HK-2 (cell line): ENCODE results near the gene SV2C.
"Not testable (repeated sequence)": the region's sequence is repeated elsewhere in the genome, so short reads cannot be mapped to it uniquely, and the experiment has no call there.

Experiments
- DNase-seq: peaks from one replicate; pipeline ENCODE4 v3.0.0-alpha.2; 2018; ENCODE audit not compliant: unreplicated experiment

SV2C gene

DNA sequence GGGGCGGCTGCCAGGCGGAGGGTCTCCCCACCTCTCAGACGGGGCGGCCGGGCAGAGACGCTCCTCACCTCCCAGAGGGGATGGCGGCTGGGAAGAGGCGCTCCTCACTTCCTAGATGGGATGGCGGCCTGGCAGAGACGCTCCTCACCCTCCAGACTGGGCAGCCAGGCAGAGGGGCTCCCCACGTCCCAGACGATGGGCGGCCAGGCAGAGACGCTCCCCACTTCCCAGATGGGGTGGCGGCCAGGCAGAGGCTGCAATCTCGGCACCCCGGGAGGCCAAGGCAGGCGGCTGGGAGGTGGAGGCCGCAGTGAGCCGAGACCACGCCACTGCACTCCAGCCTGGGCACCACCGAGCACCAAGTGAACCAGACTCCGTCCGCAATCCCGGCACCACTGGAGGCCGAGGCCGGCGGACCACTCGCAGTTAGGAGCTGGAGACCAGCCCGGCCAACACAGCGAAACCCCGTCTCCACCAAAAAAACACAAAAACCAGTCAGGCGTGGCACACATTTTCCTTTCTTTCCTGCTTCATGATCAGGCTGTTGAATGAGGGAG, 253.1 kb downstream of the SV2C start:
- not testable (repeated sequence) for DNase-seq

DNA sequence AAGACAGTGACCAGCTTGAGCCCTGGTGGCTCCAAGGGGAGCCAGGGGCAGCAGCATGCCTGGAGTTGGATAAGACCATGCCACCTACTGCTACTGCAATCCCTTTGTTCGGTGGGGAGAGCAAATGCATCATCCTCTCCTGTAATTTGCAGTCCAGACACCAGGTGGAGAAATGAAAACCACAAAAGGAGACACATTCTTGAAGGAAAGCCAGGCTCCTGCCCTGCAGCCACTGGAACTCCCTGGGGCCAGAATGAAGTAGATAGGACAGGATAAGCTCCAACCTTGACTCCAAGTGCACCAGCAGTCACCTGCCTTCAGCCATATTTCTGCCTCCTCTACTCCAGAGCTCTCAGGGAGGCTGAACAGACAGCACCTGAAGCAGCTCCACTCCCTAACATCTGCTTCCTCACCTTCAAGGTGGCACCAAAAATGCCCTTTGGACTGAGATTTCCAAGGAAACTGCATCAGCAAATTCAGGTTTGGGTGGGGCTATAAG, 254.8 kb downstream of the SV2C start:
- peak; percentile 7 for DNase-seq

DNA sequence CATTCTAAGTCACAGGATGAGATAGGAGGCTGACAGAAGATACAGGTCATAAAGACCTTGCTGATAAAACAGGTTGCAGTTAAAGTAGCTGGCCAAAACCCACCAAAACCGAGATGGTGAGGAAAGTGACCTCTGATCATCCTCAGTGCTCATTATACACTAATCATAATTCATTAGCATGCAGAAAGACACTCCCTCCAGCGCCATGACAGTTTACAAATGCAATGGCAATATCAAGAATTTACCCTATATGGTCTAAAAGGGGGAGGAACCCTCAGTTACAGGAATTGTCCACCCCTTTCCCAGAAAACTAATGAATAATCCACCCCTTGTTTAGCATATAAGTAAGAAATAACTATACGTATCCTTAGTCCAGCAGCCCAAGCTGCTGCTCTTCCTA, 256.7 kb downstream of the SV2C start:
- no peak for DNase-seq

DNA sequence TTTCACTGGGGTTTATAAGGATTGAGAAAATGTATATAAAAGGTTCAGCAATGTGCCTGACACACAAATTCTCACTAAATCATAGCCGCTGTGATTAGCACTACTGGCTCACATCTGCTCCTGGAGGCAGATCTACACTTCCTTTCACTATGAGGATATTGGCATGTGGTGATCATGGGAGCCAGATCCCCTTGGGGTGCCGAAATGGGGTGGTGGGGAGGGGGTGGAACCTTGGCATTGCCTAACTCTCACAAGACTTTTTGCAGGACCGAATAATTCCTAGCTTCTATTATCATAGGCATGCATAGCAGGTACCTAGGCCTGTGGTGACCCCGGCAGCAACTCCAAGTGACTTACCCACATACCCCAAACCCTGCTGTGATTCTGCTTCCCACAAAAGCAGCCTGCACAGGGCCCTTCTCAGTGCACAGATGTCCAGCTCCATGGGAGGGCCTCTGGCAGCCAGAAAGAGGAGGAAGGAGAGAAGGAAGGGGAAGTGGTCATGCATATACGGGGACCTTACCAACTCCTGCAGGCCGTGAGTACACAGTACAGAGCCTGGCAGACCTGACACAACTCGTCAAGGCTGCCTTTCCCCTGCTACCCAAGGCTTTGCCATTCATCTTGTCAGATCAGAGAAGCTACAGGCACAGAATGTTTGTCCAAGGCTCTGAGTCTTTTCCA, 258.6 kb downstream of the SV2C start:
- no peak for DNase-seq

DNA sequence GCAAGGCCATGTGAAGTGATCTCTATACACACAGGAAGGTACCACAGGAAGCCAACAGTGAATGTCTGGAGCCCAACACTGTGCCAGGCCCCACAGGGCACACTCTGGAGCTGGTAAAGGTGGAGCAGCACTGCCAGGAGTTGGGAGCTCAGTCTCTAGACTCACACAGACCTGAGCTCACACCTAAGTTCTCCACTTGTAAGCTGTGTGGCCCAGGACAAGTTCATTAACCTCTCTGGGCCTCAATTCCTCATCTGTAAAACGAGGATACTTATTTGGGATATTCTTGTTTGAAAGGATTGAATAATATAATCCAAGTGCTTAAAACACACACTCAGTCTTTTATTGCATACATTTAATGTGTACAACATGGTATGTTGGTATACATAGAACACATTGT, 259.3 kb downstream of the SV2C start:
- no peak for DNase-seq

DNA sequence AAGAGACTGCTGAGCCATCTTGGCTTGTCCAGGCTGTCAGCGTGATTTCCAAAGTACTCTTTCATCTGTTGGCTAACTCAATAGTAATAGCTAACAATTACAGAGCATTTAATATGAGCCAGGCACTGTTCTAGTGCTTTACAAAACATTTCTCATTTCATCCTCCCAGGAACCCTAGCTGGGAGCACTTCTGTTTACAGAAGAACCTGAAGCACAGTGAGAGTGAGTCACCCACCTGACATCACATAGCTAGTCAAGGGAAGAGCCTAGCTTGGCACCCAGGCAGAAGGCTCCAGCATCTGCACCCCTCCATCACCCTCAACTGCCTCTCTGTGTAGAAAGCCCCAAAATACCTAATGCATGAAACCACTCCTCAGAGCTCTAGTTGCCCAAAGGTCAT, 262.4 kb downstream of the SV2C start:
- no peak for DNase-seq

DNA sequence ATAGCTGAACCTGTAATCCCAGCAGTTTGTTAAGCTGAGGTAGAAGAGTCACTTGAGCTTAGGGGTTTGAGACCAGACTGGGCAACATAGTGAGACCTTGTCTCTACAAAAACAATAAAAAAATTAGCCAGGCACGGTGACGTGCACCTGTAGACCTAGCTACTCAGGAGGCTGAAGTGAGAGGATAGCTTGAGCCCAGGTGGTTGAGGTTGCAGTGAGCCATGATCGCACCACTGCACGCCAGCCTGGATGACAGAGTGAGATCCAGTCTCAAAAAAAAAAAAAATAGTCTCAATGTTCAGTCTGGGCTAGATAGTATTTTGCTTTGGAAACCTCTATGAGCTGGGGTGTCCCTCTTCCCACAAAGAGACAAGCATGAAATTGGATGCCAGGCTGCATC, 268.0 kb downstream of the SV2C start:
- DNase-seq, result no peak

DNA sequence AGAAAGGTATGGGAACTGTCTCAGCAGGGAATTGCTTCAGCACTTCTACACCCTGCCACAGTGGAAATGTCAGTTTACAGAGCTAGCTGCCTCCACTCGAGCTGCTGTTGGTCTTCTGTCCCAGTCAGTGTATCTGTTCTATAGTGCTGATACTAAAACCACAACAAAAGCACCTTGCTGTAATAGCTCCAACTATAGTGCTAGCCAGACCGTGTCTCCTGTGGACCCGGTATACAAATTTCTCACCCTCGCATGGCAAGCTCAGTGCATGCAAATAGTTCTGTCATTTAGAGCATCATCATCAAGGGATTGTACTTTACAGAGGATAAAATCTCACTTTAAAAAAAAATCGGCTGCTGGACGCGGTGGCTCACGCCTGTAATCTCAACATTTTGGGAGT, 268.4 kb downstream of the SV2C start:
- no peak for DNase-seq

DNA sequence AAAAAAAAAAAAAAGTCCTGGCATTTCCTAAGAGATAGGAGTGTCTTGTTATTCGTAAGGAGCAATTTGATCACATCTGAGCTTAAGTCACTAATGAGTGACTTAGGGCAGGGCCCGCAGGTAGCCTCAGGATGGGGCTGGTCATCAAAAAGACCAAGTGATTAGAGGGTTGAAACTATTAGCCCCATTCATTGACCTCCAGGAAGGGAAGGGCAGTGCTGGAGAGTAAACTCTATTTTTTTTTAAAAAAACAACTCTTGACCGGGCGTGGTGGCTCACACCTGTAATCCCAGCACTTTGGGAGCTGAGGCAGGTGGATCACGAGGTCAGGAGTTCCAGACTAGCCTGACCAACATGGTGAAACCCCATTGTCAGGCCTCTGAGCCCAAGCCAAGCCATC, 273.7 kb downstream of the SV2C start:
- no peak for DNase-seq

DNA sequence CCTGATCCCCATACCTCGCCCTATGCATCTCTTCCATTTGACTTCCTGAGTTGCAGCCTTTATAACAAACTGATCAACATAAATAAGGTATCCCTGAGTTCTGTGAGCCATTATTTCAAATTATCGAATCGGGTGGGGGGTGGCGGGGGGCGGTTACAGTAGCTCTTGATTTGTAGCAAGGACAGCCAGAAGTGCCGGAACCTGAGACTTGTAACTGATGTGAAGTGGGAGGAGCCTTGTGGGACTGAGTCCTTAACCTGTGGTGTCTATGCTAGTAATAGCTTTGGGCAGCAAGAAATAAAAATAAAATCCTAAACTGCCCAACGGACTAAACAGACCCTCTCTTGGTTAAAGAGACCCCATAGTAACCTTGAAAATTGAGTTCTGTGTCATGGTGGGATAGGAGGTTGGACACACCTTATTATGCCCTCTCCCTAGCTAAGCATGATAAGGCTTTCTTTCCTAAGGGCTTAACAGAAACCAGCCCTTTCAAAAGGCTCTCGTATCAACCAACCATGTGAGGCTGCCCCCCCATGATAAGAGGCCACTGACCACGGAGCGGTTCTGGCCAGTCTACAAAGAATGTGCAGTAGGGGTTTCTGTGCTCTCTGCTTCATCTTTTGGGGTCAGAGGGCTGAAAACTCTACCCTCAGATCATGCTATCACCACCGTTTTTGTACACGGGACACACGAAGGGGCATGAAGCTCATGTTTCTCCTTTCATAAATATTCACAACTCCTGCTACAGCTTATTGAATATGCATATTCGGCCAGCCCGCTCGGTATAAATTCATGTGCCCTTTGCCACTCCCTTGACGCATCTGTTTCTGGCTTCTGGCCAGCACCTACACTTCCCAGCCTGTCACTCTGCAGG, 280.4 kb downstream of the SV2C start:
- no peak for DNase-seq

DNA sequence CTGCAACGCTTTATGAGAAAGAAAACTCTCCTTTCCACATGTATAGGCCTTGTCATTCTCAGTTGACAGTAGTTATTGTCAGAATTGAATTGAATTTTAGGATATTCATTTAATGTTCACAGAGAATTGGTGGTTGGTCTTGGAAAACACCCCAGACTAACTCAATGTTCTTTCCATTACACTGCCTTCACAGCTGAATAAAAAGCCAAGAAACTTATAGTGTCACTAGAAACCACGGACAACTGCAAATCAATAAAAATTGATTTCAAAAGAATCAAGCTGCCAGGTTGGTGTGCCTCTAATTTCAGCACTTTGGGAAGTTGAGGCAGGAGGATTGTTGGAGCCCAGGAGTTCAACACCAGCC, 281.0 kb downstream of the SV2C start:
- DNase-seq, result no peak

DNA sequence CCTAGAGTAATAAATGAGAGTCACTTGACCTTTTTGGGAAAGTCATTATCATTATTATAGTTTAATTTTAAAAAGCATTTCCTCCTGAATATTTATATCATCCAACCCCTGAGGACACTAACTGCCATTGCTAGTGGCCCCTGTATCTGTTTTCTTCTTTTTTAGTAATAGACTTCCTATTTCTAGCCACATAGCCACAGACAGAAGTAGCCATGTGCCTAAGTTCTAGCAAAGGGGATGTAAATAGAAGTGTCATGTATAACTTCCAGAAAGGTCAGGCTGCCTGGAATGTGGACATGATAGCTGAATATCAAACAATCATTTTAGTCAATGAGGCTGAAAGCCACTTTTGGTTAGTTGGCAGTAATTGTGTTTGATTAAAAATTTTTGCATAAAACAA, 282.4 kb downstream of the SV2C start:
- DNase-seq, result no peak

DNA sequence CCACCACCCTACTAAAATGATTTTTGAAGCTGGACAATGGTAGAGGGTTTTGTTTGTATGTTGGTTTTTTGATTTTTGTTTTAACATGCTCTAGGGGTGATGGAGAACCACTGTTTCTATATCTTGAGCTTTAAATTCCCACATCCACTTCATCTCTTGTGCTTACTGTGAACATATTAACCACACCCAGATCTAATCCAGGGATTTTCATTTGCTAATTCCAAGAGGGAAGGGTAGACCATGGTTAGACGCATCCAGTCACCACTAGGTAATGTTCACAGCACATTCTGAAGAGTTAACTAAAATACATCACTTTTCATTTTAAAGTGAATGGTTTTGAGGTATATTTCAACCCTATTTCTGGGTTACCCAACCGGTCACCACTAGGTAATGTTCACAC, 283.4 kb downstream of the SV2C start:
- DNase-seq, result no peak

DNA sequence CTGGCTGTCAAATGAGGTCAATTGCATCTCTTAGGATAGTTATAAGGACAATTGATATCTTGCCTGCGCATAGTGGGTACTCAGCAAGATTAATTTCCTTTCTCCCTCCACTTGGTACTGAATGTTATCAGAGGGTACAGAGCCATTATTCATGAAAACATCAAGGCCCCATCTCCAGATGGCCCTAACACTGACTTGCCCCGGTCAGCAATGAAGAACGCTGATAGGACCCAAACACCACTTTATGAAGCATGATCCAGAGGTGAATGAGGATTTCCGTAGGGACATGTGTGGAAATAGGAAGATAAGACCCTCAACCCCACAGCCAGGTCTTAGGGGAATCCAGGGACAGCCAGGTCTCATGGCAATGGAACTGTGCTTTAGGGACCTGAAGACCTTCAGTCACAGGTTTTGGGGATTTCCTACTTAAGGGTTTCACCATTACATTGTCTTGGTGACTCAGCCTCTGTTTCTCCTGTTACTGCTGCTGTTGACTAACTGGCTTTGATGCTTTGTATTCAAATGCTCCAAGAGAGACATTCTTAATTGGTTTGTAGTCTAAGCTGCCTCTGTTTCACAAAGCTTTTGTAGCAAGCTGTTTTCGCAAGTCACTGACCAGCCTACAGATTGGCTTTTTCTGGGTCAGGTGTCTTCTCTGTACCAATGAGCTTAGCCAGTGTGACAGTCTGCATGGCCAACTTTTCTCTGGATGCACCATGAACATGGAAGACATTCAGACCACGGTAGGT, 284.6 kb downstream of the SV2C start:
- no peak for DNase-seq

DNA sequence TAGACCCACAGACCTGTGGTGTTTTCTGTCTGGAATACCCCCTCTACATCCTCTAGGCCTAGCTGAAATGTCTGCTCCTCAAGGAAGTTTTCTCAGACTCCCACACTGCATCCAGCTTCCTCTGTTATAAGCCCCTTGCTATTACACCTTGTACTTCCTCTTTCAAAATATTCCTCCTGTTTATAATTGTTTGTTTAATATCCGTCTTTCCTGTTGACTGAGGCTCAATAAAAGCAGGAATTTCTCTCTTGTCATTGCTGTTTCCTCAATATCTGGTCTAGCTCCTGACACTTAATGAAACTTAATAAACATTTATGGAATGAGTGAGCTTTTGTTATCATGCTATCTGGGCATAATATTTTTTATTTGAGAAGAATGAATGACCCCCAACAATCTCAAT, 285.8 kb downstream of the SV2C start:
- no peak for DNase-seq

DNA sequence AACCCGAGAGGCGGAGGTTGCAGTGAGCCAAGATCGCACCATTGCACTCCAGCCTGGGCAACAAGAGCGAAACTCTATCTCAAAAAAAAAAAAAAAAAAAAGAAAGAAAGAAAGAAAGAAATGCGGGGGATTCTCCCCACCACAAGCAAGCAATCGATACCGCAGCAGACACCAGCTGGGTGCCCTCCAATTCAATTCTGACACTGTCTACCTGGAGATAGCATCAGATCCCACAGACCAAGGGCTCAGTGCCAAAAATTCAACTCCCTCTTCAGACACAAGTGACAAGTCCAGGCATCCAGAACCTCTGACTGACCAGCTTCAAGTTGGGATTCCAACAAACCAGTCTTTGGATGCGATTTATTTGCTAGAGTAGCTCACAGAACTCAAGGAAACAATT, 286.5 kb downstream of the SV2C start:
- not testable (repeated sequence) for DNase-seq

DNA sequence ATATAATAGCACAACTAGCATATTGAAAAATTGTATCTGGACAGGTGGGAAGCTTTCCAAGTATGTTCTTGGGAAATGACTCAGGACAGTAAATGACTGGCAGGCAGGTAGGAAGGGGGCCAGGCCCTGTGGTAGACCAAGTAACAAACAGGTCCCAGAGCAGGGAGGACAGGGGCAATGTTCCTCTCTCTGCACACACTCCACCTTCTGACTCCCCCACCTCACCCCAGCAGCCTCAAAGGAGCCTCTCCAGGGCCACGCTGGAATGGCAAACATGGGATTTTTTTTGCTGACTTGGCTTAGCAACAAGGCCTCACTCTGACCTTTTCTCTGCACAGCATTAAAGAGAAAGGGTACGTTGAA, 288.8 kb downstream of the SV2C start:
- DNase-seq, result no peak

DNA sequence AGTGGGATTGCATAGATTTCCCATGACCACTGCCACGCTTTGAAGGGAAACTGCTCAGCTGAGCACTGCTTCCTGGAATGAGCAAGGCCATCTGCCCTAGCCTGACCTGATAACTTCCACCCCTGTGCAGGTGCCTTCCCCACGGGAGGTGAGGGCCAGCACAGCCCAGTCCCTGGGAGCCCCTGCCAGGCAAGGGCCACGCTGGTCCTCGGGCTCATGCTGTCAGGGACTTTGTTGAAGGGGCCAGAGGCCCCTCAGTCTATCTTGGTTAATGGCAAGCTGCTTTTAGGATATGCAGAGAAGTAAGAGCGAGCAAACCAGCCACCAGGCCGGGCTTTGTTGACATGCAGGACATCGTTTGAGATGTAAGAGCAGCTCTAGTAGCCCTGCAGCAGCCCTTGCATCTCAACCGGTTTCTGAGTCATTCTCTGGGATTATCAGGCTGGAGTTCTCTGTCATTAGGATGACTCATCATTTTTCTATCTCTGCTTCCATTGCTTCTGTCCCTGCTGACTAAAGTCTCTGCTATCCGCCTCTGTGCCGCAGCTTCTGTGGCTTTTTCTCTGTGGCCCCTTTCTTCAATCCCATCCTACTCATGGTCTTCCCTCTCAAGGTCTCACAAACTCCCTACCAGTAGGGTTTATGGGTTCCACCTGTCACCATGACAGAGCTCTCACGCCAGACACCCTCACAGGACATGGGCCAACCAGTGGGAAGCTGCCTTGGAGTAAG, 289.3 kb downstream of the SV2C start:
- peak; percentile 26 for DNase-seq

DNA sequence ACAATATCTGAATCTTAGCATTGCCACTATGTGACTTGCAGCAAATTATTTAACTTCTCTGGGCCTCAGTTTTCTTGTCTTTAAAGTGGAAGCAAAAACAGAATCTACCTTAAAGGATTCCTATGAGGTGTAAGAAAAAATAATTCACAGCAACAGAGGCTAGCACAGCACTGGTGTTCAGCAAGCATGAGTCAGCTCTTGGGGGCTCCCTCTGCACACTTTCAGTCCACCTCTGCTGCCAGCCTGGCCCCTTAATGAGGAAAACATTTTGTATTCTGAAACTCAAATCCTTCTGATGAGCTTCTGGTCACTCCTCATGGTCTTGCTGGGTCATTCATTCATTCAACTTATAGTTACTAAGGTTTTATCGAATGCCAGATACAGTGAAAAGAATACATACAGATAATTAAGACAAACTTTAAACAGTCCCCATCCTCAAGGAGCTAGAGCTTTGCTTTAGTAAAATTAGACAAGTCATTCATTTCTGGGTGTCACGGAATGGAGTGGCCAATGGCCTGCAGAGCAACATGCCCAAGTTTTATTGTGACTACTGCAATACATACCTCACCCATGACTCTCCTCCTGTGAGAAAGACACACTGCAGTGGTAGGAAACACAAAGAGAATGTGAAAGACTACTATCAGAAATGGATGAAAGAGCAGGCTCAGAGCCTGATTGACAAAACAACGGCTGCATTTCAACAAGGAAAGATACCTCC, 293.1 kb downstream of the SV2C start:
- no peak for DNase-seq

DNA sequence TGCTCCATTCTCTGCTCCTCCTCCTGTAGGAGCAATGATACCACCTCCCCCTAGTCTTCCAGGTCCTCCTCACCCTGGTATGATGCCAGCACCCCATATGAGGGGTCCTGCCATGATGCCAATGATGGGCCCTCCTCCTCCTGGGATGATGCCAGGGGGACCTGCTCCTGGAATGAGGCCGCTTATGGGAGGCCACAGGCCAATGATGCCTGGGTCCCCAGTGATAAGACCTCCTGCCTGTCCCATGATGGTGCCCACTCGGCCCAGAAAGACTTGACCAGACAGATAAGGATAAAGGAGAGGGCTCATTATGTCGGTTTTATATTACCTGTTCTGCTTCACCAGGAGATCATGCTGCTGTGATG, 293.7 kb downstream of the SV2C start:
- DNase-seq, result no peak

DNA sequence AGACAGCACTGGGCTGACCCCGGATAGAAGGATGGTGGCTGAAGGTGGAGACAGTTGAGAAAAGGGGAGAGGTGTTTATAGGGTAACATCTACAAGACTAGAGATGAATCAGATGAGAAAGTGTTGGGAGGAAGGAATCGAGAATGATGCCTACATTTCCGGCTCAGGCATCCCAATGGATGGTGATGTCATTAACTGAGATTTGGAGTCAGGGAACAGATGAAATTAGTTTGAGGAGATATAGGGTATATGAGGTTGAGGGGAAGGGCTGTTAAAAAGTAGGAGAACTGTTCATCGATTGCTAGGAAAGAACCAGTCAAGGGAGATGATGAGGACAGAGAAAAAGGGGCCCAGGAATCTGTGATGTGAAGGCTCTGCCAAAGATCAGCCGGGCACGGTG, 295.2 kb downstream of the SV2C start:
- no peak for DNase-seq
